Vagina (tissue), 2 donors: ENCODE results near the gene CSF3.

Experiments used
- POLR2A ChIP-seq, 2 donors: fragments of 450-650 bp; IDR thresholded peaks; one replicate each; pipeline ENCODE4 v1.6.1; 2017; ENCODE audit warnings: antibody characterized with exemption in 2 of 2, mild to moderate bottlenecking in 2 of 2, moderate library complexity in 2 of 2
- TF ChIP-seq, protein P1 (sequence below), 3 experiments: fragments of 450-650 bp in 2 of 3; fragments of 200-600 bp in 1 of 3; sonication (generic) in 1 of 3; IDR thresholded peaks; one replicate each; pipeline ENCODE4 v1.5.1; 2017 to 2019; ENCODE audit warnings: antibody characterized with exemption in 3 of 3, mild to moderate bottlenecking in 2 of 3, moderate library complexity in 2 of 3

GRCh38 chr17:40032322-40033320 lies 17.4 kb downstream of the CSF3 start:
- TF ChIP-seq, protein P1, sequence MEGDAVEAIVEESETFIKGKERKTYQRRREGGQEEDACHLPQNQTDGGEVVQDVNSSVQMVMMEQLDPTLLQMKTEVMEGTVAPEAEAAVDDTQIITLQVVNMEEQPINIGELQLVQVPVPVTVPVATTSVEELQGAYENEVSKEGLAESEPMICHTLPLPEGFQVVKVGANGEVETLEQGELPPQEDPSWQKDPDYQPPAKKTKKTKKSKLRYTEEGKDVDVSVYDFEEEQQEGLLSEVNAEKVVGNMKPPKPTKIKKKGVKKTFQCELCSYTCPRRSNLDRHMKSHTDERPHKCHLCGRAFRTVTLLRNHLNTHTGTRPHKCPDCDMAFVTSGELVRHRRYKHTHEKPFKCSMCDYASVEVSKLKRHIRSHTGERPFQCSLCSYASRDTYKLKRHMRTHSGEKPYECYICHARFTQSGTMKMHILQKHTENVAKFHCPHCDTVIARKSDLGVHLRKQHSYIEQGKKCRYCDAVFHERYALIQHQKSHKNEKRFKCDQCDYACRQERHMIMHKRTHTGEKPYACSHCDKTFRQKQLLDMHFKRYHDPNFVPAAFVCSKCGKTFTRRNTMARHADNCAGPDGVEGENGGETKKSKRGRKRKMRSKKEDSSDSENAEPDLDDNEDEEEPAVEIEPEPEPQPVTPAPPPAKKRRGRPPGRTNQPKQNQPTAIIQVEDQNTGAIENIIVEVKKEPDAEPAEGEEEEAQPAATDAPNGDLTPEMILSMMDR (IDR thresholded peaks at IDR 0.05) = no peak
- TF ChIP-seq POLR2A (IDR thresholded peaks at IDR 0.05) = no peak
